Dermis microvascular lymphatic vessel endothelial cell (primary cell): ENCODE data around the gene PRDM15. TPM values are rescaled to one million over a fixed set of nuclear protein-coding genes. Genes with fewer than 3 reads are reported as not detected.
"Not testable (repeated sequence)": the region's sequence is repeated elsewhere in the genome, so short reads cannot be mapped to it uniquely, and the experiment has no call there.

Source experiments
- DNase-seq, 2 donors: peaks; one replicate each; pipeline versions ENCODE4 v3.0.0 to v3.0.0-alpha.2; 2010; ENCODE audit warnings: low read depth in 2 of 2
- total RNA-seq: library from RNA; depleted of rRNA; stranded (reverse); fragments of >200 nt; gene quantifications from 2 replicates; pipeline ENCODE4 v1.2.1, GENCODE V29; 2014

Gene PRDM15
- total RNA-seq, 1 donor from 2014 or later, result 2.8 TPM

DNA sequence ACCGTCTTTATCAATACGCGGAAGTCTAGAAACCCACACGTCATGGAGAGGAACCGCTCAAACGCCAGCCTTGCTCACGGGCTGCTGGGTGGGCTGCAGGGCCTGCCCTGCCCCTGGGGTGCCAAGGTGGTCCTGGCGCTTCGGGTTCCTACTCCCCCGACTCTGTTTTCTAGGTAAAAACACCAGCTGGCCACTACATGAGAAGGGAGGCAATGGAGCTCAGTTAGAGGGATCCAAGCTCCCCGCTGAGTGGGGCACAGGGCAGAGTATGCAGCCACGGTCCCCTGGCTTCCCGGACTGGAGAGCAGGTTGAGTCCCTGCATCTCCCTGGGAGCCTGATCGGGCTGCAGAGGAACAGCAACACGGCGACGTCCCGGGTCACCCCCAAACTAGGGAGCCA is 71.0 kb downstream of the PRDM15 start:
- no peak for DNase-seq

DNA sequence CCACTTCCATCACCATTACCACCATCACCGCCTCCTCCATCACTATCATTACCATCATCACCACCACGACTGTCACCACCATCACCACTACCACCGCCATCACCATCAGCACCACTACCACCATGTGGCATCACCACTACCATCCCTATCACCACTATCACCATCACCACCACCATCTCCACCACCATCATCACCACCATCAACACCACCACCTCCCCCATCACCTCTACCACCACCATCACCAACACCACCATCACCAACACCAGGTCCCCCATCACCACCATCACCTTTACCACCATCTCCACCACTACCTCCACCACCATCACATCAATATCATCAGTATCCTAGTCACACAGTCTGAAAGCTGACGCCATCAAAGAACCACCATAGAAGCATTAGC is 72.4 kb downstream of the PRDM15 start:
- DNase-seq, result no peak

DNA sequence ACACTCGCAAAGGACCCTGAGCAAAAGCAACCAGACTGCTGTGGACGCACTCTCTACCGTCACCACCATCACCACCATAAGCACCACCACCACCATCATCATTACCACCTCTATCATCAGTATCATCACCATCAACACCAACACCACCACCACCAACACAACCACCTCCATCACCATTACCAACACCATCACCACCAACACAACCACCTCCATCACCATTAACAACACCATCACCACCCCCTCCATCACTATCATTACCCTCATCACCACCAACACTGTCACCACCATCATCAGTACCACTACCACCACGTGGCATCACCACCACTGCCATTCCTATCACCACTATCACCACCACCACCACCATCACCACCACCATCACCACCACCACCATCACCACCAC is 73.5 kb downstream of the PRDM15 start:
- no peak for DNase-seq

DNA sequence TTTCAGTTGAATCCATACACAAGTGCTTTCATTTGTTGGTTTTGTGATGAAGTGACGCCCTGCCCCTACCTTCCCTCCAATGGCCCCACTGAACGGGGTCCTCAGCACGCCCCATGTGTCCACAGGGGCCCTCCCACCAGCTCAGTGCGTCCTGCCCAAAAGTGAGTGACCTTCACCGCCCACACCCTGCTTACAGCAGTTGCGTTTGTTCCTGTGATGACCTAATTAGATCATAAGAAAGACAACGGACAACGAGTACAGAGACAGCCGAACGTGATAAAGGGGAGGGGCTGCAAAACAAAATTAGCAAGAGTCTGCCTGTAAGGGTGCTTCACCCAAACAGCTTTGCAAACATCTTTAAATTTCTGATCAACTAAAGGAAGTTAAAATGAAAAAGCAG is 74.1 kb downstream of the PRDM15 start:
- no peak for DNase-seq

DNA sequence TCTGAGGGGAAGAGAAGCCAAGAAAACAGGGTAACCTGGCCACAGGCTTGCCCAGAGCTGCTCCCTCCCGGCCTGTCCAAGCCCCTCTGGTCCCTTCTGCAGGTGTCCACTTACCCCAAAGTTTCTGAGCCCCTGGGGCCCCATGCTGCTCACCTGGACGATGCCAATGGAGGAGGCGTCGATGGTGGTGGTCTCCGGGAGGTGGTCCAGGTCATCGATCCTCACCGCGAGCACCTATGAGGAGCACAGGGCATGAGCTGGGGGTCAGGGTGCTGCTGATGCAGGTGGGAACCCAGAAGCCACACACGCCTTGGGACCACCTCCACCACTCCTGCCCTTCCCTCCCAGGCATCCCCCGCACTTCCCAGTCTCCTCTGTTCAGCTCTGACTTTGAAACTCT is 74.8 kb downstream of the PRDM15 start:
- no peak for DNase-seq

DNA sequence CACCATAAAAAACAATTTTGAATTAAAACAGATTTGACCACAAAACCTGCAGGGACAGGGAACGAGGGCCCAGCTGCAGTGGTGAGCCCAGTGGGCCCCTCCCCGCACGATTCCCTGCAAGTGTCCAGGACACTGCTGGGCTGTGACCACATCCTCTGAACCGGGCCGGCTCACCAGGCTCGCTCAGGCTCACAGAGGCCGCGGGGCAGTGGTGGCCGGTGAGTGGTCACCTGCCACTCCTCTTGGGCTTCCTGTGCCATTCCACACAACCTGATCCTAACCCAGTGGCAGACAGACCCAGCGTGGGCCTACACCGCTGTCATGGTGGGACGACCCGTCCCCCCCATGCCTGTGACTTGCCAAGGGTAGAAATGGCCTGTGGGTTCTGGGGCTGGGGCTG is 75.8 kb downstream of the PRDM15 start:
- no peak for DNase-seq

DNA sequence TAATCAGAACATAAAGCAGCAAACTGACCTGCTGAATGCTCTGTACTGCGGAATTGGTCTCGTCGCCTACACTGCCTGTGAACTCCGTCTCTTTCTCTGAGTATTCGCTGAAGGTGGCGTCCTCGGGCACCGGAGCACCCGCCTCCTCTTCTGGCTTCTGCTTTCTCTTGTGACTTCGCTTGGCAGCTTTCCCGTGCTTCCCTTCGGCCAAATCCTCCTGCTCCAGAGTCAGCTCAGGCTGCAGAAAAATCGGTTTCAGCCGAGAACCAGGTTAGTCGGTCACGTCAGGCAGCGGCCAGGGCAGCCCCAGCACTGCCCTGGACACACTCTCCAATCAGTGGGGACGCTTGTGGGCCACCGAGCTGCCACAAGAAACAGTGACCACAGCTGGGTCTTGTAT is 76.5 kb downstream of the PRDM15 start:
- DNase-seq, result no peak

DNA sequence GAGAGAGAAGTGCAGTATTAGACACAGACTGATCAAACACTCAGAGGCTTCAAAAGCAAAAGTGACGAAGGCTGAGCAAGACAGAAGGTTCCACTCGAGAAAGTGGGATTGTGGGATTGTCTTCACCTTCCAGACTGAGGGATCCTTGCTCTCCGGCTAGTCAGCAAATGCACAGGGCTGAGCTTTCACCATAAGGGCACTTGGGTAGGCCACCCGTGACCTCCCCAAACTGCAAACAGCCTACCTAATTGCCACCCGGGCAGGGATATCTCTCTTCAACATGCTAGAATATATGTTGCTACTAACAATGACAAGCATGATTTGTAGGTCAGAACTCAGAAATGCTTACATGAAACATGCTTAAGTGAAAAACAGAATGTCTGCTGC is 77.0 kb downstream of the PRDM15 start:
- no peak for DNase-seq

DNA sequence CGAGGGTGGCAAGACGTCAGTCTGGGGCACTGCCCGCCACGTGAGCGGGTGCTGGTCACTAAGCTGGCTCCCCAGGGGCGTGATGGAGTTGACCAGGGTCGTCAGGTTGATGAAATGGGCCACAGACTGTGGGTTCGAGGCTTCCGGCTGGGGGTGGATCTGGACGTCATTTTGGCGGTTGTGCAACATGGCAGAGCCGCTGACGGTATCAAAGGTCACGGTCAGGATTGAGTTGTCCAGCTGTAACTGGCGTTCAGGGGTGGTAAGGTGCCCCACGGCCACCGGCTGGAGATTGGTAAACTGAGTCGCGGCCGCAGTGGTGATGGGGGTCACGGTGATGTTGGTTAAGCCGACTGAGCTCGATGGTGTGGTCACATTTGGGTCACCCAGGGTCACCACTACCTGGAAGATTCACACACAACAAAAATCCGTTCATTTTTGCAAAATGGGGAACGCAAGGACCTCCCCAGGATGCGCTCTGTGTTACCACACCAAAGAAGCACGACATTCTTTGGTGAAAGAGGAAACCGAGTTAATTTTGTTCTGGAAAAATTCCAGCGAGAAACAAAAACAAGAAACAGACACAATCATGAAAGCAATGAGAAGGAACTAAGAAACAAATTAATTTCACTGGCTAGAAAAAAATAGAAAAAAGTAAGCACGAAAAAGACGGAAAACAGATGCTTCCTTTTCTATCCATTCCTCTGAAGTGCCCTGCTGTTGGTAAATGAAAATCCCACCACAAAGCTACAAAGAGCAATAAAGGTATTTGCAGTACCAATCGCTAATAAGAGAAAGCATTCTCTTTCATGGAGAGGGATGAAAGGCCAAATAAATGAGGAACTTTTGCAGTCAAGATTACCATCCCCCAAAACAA is 77.6 kb downstream of the PRDM15 start:
- no peak for DNase-seq

DNA sequence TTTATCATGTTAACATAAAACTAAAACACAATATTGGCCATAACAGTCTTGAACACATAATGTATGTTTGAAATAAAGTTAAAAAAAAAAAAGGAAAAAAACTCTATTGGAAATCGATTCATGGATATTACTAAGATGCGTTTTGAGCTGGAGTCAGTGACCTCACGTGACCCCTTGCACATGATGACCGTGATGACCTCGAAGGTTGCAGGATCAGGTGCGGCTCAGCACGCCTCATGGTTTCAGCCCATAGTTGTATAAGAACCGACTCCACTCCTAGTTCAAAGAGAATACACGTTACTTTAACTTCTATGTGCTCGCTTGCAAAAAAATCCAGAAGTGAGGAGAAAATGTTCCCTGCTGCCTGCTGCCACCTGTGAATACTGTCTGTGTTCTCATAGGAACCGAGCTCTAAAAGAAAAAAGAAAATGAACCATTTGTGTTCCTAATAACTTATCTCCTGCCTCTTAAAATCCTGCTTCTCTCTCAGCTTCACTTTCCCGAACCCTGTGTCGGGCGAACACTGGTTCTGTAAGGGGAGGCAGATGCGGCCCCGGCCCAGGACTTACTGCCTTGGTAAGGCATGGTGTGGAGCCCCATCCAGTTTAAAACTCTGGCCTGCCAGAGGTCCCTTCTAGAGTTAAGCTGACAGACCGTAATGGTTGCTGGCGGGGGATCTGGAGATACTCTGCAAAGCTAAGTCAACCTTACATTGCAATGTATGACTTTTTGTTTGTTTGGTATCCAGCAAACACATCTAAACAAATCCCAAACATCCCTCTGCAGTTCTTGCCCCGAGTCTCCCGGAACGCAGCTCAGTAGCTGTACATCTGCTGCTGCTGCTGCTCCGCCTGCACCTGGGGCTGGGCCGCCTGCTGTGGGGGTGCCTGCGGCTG is 78.5 kb downstream of the PRDM15 start:
- no peak for DNase-seq

DNA sequence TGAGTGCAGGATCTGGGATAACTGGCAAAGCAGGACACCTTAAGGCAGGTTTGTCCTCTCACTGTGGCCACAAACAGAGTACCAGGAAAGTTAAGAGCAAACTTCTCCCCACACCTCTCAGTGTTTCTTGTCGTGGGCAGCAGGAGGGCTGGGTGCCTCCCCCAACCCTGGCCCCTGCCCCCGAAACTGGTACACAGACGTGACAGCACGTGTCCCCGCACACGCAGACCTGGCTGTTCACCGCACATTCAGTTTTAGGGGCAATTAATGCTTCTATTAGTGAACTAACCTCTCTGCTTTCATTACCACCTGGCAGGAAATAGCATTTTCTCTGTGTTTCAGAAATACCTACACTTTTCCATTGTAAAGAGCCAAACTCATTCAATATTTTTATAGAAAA is 79.4 kb downstream of the PRDM15 start:
- no peak for DNase-seq

DNA sequence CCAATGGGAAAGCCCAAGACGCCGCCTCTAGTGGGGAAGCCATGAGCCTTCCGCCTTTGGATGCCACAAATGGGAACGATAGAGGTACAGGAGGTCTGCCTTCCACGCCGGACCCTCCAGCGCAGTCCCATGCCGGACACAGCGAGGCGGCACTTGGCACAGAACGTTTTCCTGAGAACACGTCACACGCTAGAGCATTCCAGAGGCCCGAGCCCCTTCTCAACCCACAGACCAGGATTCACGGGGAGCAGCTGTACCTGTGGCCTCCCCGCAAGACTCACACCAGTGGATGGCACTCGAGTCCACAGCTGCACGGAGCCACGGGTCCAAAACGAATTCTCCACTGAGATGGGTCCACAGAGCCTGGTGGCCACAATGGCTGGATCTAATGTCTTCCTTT is 80.8 kb downstream of the PRDM15 start:
- no peak for DNase-seq

DNA sequence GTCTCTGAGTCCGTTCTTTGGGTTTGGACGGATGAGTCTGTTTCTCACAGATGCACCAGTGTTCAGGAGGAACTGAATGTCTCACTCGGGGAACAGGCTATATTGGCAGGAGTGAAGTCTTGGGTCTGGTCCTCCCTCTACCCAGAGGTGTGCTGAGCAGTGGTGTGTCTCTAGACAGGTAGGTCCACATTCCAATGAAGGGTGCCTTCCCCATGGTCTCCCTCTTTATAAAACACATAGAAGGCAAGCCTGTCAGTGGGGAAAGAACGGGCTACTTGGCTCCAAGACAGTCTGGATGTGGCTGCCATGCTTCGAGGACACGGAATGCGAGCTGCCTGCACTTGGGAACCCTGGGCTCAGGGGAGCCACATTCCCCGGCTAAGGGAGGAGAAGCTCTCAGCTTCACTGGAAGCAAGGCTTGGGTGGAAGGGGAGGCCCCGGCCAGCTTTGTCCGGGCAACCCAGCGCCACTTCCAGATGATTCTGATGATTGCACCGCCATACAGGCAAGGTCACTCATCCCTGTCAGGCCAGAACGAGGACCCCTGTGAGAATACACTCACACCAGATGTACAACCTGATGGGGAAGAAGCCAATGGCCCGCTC is 82.6 kb downstream of the PRDM15 start:
- DNase-seq, result no peak

DNA sequence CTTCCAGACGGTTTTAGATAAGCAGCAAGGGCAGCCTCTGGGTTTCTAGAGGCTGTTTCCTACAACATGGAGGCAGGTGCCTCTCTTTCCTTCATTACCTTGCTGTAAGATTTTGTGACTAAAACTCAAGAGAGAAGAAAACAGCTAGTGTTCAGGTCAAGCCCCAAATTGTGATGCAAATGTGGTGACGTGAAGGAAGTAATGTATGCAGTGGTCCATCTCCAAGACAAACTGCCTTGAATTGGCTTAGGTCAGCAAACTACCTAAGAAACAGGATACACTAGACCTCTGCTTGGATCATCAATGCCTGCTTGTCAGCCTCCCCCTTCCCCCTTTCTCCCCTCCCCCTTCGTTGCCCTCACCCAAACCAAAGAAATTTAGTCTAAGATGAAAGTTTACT is 83.4 kb downstream of the PRDM15 start:
- no peak for DNase-seq

DNA sequence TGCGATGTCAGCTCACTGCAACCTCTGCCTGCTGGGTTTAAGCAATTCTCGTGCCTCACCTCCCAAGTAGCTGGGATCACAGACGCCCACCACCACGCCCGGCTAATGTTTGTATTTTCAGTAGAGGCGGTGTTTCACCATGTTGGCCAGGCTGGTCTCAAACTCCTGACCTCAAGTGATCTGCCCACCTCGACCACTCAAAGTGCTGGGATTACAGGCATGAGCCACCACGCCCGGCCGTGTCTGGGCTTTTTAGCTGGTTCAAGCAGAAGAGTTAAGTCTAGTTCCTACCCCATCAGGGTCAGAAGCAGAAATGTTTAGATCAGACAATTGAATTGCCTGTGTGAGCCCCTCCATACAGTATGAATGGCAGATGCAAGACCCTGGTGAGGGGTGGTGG is 84.5 kb downstream of the PRDM15 start:
- DNase-seq, result no peak

DNA sequence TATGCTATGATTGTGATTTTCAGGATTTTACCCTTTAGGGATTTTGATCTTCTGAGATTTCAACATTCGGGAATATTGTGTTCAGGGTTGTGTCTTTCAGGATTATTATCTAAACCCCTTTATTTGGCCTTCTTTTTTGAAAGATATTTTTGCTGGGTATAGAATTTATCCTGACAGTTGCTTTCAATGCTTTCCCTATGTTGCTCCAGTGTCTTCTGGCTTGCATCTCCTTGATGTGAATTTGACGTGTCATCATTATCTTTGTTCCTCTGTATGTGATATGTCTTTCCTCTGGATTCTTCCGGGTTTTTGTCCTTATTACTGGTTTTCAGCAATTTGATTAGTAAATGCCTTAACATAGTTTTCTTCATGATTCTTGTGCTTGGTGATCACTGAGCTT is 86.4 kb downstream of the PRDM15 start:
- no peak for DNase-seq

DNA sequence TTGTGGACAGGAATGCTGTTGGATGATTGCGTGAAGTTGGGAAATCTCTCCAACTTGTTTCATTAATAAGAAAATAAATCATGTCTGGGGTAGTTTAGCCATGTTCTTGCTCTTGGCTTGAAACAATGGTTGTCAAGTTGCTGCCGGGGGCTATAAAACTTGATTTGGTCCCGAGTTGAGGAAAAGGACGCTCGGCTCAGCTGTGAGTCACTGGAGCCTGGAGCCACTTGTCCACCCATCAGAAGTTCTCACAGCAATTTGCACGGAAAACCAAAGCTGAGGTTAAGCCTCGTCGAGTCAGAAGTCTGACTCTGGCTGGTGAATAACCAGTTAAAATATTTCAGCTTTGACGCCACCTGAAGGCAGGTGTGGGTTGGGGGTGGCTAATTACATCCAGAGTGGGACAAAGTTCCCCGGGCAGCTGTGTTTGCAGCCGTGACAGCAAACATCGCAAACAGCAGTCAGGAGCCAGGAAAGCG is 92.6 kb downstream of the PRDM15 start:
- DNase-seq, result no peak

DNA sequence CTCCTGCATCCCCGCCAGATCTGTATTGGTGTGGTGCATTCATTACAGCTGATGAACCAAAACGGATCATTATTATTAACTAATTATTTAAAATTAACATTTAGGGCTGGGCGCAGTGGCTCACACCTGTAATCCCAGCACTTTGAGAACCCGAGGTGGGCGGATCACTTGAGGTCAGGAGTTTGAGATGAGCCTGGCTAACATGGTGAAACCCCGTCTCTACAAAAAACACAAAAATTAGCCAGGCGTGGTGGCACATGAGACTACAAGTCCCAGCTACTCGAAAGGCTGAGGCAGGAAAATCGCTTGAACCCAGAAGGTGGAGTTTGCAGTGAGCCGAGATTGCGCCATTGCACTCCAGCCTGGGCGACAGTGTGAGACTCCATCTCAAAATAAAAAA is 93.9 kb downstream of the PRDM15 start:
- not testable (repeated sequence) for DNase-seq

DNA sequence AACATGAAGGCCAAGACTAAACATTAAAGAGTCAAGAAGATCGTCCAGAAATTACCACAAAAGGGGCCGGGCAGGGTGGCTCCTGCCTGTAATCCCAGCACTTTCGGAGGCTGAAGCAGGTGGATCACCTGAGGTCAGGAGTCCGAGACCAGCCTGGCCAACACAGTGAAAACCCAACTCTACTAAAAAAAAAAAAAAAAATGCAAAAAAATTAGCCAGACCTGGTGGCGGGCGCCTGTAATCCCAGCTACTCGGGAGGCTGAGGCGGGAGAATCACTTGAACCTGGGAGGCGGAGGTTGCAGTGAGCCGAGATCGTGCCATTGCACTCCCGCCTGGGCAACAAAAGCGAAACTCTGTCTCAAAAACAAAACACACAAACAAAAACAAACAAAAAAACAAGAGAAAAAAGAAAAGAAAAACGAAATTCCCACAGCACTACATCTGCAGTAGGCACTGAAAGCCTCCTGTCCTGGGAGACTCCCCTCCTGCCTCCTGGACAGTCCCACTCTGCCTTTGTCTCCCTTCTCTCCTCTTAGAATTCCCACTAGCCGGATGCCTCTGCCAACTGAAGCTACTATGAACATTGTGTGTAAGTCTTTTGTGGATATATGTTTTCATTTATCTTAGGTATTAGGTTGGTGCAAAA is 94.6 kb downstream of the PRDM15 start:
- DNase-seq, result no peak

DNA sequence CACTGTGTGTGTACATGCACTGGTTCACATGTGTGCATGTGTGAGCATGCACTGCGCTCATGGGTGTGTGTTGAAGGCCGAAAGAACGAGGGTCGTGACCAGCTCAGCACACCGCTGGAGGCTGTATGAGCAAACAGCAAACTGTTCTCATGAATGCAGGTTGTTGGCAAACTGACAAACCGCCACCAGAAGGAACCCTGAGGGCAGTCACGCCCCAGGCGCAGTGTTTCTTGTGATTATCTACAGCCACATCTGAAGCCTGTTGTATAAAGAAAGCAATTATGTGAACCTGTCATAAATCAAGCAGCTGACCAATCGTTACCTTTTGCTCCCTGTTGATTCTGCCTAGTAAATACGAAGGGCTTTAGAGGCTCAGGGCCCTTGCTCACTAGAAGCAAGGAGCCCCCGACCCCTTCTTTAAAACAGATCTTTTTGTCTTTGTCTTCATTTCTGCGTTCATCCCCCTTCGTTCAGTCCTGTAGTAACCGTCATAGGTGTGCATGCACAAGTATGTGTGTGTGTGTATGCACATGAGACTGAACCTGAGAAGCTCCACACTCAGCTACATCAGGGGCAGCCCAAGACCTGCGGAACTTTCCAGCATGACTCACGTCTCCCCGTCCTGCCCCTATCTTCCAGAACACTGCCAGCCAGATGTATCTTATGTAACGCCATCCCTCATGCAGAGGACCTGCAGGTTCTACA is 95.5 kb downstream of the PRDM15 start:
- DNase-seq, result no peak

DNA sequence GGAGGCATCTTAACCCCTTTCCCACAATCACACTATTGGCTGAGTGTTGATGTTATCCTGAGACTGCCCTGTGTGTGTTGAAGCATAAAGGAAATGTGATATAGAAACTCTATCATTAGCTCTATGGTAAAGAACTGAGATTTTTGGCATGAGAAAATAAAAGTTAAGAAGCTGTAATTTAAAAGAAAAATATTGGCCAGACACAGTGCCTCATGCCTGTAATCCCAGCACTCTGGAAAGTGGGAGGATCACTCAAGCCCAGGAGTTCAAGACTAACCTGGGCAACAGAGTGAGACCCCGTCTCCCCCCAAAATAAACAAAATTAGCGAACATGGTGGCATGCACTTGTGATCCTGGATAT is 98.1 kb downstream of the PRDM15 start:
- DNase-seq, result no peak
